COR-L47 (cell line): ENCODE measurements around the gene ROPN1.
"Not testable (repeated sequence)": the region's sequence is repeated elsewhere in the genome, so short reads cannot be mapped to it uniquely, and the experiment has no call there.

ENCODE experiments used
- DNase-seq: peaks from one replicate; lab custom pipeline; 2025; lab: John Stamatoyannopoulos, UW

Gene ROPN1

DNA sequence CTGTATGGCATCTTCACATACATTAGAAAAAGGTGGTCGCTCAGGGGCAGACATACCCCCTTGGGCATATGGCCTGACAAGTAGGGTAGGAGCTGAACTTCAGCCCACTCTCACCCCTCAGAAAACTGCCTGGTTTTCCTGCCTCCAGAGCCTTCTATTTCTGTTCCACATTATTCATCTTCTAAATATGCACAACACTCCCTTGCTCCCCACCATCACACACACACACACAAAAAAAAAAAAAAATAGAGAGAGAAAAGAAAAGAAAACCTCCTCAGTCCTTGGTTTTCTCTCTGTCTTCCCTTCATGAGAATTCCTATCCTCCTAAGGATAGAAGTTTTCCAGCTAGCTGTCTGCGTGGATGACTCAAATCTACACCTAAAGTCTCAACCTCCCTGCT lies 5.6 kb upstream of the ROPN1 start:
- DNase-seq, result no peak

DNA sequence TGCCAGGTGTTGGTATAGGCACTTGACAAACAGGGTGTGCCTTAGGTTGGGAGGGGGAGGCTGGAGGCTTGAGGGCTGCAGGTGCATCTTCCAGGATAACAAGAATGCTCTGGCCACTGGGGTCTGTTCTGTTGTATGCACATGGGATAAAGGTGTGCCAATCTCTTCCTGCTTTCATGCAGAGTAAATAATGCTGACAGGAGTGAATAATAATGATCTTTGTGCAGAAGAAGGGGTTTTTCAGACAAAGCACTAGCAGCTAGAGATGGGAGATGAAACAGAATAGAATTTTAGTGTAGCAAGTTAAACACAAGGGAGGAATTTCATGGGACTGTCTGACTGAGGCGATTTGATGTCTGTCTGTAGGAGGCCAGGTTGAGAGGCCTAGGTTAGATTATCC lies 1.9 kb upstream of the ROPN1 start:
- DNase-seq, result peak; percentile 91

DNA sequence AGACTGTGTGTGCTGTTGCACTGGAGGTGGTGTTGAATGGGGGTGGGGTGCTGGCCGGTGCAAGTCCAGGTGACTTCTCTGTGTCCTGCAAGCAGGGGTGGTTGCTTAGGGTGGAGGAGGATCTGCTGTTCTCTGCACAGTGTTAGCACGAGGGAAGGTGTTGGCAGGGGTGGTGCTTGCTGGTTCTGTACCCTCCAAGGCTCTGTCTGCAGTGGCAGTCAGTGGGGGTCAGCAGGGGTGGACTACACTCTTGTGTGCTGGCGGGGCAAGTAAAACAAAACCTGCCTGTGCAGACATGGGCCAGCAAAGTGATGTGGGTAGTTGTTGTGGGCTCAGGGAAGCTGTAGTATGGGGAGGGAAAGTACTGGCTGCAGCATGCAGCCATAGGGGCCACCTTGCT lies 5.5 kb downstream of the ROPN1 start:
- DNase-seq, result no peak

DNA sequence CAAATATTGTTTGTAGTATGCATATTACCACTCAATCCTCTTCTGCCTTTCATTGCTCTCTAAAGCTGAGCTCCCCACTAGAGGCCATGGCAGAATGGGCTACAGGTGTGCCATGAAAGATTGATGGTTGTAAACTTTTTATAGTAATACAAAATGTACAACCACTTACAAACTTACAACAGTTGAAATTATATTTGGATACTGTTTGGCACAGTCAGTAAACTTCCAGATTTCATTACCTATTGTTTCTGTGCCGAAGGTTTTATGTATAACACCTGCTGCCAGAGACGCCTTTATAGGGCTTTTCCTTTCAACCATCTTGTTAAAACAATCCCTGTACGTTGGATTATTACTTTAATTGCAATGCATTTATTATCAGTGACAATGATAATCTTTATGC lies 7.0 kb downstream of the ROPN1 start:
- no peak for DNase-seq

DNA sequence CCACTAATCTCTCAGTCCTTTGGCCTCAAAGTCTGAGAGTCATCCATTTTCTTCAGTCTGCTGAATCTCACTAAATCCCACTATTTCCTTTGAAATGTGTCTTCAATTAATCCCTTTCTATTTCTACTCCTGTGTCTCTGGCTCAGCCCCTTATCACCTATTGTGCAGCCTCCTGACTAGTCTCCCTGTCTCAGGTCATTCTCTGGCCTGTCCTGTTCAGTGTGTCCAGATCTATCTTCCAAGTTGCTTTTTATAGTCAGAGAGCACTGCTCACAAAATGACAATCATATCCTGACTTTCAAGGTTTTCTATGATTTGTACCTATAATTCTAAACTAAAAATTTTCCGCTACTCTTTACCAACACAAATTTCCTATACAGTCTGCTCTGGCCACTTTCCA lies 7.6 kb downstream of the ROPN1 start:
- DNase-seq, result no peak

DNA sequence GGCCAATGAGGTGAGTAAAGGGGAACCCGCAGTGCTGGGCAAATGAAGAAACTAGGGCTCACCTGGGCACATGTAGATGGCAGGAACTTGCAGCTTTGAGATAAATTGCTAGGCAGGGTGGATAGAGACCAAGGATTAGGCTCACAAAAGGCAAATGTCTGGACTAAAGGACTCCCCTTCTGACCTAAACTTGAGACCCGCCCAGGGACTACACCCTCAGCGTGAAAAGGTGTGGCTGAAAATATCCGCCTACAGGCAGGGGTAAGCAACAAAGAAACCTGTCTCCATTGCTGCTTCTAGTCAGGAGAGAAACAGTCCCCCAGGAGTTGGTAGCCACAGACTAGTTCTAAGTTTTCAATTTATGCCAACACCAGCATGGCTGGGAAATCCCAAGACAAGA lies 10.6 kb downstream of the ROPN1 start:
- DNase-seq, result not testable (repeated sequence)

DNA sequence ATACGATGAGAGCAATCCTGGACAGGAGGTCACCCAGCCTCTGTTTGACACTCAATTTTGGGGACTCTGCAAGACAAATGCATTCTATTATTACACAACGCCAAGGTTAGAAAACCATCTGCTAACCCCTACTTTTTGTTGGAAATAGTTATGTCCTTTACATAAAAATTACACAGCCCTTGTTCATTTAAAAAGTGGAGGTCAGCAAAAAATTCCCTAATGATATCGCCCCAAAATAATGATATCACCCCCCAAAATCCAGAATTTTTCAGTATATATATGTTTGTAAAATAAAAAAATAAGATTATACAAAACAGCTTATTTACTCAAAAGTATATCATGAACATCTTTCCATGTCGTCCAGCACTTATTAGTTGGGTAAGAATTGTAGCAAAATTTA lies 11.4 kb downstream of the ROPN1 start:
- no peak for DNase-seq

DNA sequence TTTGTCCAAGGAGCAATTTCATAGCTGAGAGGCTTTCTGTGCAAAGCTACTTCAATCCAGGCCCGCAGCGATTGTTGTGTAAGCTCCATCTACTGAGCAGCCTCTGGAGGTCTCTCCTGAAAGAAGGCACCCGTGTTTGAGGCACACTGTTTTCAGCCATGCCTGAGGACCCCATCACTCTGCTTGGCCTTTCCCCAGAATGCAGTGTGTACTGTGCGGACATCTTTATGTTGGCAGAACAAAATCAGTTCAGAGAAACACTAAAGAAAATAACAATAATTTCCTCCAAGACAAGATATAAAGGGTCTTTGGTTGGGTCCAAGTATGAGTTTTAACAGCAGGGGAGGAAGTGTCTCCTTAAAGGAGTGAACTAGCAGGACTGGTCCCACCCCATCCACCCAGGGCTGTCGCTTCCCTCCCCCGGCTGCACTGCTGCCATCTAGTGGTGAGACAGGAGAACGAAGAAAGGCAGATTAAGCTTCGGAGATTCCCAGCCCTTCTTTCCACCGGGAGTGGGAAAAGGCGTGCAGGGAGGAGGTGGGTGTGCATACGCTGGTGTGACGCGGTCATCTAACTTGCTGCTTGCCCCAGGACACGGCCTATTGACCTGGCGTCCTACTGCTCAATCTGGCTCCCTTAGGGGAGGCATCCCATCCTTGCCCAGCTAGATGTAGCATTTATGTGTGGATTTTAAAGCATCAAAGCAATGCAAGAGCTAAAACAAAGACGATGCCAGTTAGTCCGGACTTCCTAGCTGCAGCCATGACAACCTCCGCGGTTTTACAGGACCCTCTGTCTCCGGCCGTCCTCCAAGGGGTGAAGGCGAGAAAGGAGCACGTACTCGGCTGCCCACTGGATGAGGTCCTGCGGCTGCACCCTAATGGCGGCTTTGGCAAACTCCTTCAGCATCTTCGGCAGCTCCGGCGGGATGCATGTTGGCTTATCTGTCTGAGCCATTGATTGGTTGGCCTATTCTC lies 12.1 kb downstream of the ROPN1 start:
- peak; percentile 25 for DNase-seq

DNA sequence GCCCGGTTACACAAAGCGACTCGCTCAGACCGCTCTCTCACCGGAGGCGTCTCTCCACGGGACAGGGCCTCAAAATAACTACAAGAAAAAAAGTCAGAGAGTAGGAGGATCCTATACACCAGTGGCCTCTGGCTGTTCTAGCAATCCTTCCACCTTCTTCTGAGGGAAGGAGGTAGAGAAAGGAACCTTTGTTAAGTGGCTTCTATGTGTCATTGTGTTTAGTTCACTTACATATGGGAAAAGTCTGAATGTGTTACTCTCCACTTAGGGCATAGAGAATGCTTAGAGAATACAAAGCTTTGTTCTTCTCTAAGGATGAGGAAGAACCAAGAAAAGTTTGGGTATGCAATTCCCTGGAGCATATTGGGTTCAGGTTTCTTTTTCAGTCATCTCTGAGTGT lies 15.0 kb downstream of the ROPN1 start:
- DNase-seq, result not testable (repeated sequence)

DNA sequence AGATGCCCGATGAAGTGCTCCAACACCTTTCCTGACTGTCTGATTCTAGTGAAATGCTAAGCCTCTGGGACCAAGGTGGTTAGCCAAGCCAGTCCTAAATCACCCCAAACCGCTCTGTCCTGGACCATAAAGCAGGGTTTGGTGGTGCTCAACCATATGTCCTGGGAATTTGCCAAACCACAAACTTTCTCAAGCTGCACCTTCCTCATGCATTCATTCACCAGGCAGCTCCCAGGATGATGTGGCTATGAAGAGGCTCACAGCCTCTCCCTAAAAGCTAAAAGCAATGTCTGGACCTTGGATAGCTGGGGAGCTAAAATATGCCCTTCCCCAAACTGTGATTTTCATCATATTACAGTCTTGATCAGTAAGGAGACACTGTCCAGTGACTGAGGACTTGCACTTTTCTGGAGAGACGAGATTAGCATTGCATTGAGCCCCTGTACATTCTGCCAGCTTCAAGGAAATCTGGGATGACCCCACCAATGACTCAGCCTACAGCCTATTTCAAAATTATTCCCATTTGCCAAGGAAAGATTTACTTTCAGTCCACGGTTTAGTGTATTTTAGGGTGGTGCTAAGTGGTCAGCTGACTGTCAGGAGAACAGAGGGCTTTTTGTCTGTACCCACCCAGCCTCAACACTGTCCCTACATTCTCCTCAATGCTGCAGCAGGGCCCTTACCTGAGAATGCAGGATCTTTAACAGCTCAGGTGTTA lies 15.6 kb downstream of the ROPN1 start:
- DNase-seq, result not testable (repeated sequence)

DNA sequence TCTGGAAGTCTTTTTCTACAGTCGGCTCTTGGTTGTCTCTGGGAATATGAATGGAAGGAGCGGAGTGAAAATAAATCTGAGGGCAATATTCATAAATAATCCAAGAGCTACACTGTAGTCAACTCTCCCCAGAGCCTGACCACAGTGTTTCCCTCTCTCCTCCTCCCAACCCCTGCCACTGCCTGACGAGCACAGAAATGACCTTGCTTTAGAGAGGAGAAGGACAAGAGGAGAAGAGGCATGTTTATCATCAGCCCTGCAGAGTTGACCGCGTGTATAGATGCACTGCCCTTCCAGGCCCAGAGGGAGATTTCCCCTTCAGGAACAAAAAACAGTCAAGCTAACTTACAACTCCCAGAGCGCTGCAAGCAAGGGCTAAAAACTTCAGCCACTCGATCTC lies 16.9 kb downstream of the ROPN1 start:
- not testable (repeated sequence) for DNase-seq

DNA sequence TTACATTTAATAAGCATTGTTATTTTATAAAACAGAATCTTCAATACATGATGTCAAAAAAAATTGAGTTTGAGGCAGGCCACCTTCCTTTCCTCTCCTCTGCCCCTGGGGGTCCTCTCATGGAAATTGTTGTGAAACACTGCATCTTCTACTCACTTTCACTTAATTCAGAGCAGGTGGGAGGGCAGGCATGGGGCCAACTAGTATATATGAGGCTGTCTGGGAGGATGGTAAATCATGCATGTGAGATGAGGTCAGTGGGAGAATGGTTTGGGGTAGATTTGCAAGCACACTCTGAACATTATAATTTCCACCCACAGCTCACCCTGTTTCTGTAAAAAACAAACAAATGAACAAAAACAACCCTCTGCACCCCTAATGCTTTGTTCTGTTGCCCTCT lies 20.5 kb downstream of the ROPN1 start:
- DNase-seq, result no peak

DNA sequence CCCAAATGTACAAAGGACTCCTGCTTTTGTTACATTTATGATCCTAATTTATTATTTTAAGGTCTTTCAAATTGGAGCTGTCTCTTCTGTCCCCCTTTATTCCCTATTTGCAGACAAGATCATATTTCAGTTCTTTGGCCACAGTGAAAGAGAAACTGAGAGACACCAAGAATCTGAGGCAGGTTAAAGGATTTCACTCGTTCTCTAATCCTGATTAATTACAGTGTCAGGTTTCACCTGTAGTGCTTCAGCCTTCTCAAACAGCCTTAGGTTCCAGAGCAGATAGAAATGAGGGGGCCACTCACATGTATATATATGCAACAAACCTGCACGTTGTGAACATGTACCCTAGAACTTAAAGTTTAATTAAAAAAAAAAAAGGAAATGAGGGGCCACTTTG lies 24.7 kb downstream of the ROPN1 start:
- not testable (repeated sequence) for DNase-seq

DNA sequence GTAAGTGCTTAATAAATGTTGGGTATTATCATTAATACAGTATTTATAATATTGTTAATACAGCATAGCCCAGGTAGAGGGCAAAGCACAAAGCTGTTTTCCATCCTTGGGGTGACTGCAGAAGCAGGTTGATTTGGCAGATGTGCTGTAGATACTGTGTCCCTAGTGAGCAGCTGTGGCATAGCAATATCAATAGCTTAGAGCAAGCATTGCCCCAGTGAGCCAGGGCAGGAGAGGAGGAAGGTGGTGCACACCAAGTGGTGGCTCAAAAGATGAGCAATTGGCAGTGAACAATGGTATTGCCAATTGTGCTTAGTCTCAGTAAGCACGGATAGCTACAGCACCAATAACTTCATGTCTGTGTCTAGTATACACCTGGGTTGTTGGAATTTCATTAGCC lies 25.1 kb downstream of the ROPN1 start:
- not testable (repeated sequence) for DNase-seq

DNA sequence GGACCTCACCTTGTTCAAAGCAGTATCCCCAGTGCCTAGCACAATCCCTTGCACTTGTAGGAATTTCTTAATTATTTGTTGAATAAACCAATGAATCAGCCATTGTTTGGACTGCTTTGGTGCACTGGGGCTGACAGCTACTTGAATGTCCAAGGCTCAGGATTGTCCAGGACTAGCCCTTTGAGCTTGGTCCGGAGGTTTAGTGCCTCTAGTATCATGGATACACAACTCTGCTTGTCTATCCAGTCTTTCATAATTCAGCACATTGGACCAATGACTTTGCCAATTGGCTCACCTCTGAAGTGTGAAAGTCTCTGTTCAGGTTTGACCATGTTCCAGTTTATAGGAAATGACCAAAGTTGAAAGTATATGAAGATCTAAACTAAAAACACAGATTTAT lies 27.1 kb downstream of the ROPN1 start:
- not testable (repeated sequence) for DNase-seq

DNA sequence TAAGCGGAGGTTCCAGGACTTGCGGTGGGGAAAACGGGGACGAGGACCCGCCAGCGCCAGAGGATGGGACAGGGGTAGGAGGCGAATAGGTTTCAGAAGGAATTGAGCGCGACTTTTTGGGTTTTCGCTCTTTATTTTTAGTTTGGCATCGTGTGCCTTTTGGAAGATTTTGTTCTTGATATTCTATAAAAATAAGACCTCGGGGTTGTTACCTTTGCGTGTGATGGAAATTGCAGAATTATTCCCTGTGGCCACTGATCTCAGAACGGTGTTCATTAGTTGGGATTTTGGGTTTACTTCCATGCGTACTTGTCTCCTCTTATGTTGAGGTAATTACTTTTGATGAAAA lies 30.4 kb downstream of the ROPN1 start:
- no peak for DNase-seq

DNA sequence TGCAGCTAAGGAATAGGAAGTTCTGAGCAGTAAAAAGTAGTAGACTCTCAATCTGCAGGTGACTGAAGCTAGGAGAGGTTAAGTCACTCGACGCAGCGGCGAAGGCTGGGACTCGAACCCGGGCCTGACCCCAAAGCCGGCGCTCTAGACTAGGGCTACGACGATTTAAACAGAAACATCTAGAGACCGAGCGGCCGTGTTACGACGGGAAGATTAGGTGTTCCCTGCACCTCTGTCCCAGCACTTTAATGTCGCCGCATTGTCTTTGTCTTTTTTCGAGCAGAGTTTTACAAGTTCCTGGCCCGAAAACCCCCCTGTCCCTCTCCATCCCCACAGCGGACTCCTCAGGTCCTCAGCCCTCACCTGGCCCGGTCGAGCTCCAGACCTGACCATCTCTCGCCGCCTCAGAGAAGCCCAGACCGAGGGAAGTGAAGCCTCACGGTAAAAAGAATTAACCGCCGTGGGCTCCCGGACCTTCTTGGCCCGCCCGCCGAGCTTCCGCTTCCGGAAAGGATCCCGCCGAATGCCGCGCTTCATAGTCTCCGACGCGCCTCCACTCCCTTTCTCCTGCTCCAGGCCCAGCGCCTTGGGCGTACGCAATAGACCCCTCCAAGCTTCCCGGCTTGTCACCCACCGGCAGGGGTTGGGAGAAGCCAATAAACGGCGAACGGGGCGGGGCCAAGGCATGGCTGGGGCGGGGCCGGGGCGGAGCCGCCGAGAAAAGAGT lies 31.0 kb downstream of the ROPN1 start, which contains the start of gene CCDC14:
Gene CCDC14 (minus strand): TSS at position 449 of the 727 bp plus-strand sequence. CDS start 56 bp downstream, at position 393.
- DNase-seq, result peak; percentile 99

DNA sequence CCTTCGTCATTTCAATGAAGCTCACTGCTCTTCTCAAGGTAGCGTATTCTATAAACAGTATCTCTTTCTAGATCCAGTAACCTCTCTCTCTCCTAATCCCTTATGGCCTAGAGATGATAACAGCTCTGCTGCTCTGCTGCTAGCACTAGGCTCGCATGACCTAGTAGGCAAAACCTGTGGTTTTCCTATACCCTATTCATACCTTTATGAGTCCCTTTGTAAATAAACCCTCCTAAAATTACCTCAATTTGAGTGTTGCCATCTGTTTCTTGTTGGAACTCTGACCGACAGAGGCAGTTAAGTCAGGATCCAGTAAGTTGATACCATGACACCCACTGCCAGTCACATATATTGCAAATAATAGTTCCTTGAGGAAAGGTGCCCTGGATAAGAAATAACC lies 38.2 kb downstream of the ROPN1 start:
- DNase-seq, result no peak

DNA sequence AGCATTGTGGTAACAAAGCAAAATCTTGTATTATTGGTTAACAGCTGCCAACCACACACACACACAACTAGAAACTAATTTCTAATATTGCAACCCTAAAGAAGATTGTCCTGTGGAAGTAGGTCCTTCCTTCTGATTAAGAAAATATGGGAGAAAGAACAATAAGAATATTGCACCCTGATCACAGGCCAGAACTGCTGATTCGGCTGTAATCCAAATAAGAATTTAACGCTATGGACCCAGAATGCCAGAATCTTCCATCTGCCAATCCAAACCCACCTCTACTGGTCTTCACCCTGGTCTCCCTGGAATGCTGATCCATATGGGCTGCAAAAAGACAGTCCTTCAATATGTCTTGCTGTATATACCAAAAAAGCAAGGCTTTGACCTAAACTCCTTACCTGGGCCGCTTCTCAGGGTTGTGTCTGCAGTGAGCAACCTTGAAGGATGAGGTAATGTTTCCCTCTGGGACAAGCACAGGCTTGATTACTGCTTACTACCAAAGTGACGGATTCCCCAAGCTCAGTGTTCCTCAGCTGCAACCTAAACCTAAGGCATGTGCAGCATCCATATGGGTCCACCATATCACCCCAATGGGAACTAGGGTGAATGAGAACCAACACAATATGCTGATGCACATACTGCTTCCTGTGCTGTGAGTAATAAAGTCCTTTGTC lies 38.9 kb downstream of the ROPN1 start:
- DNase-seq, result no peak

DNA sequence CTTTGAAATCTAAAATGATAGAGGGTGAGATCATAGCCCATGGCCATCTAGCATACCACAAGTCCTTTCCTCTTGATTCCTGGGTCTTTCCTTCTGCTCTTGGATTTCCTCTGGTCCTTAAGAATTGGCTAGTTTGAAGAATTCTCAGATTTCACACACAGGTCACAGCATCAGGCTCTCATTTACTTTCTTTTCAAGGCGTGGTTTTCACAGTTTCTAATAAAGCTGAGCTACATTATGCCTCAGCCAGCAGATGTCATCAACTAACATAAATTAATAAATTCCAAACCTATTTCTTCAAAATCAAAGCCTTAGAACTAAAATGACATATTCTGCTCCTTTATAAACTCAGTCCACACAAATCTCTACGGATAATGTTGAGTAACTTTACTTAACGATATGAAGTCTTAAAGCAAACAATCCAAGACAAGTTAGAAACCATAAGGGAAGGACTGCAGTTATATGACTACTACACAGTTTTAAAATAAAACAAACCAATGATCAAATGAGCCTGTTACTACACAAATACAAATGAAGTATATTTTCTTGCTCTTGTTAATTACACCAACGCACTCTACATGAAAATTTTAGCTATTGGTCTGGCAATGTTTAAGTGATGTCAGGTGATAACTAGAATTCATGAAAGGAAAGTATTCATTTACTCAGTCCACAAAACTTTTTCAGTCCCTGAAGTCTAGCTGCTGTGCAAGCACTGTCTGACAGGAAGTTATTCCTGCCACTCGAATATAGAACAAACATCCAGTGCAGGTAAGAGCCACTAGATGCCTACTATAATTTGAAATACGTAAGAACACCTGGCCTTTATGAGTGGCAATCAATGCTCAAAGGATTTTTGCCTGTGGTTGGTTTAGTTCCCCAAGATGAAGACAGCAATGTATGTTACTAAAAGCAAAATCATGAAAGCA lies 40.1 kb downstream of the ROPN1 start:
- no peak for DNase-seq

DNA sequence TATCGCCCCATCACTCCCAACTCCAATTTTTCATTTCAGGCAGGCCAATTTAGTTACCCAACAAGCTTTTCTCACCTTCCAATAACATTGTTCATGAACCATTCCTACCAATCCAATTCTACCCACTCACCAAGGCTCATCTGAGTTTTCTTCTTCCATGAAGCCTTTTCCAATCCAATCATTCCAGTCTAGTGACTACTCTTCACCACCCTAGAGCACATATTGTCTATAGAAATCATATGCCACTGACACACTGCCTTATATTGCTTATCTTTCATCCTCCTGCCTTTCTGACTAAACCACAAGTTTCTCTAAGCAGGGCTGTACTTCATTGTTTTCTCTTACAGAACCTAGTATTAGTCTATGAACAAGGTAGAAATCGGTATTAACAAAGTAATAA lies 42.3 kb downstream of the ROPN1 start:
- DNase-seq, result no peak
